Measurements from ENCODE around the gene CGN. TPM values are rescaled to one million over a fixed set of nuclear protein-coding genes. Genes with fewer than 3 reads are reported as not detected.
A peak's percentile ranks its signal among the peaks of the same experiment; 100 is the strongest.

Gene CGN, protein sequence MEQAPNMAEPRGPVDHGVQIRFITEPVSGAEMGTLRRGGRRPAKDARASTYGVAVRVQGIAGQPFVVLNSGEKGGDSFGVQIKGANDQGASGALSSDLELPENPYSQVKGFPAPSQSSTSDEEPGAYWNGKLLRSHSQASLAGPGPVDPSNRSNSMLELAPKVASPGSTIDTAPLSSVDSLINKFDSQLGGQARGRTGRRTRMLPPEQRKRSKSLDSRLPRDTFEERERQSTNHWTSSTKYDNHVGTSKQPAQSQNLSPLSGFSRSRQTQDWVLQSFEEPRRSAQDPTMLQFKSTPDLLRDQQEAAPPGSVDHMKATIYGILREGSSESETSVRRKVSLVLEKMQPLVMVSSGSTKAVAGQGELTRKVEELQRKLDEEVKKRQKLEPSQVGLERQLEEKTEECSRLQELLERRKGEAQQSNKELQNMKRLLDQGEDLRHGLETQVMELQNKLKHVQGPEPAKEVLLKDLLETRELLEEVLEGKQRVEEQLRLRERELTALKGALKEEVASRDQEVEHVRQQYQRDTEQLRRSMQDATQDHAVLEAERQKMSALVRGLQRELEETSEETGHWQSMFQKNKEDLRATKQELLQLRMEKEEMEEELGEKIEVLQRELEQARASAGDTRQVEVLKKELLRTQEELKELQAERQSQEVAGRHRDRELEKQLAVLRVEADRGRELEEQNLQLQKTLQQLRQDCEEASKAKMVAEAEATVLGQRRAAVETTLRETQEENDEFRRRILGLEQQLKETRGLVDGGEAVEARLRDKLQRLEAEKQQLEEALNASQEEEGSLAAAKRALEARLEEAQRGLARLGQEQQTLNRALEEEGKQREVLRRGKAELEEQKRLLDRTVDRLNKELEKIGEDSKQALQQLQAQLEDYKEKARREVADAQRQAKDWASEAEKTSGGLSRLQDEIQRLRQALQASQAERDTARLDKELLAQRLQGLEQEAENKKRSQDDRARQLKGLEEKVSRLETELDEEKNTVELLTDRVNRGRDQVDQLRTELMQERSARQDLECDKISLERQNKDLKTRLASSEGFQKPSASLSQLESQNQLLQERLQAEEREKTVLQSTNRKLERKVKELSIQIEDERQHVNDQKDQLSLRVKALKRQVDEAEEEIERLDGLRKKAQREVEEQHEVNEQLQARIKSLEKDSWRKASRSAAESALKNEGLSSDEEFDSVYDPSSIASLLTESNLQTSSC
- polyA plus RNA-seq (2013, experiment 1 of 2): 5.6 TPM
- 5.6 TPM for polyA plus RNA-seq (2013, experiment 2 of 2)

DNA sequence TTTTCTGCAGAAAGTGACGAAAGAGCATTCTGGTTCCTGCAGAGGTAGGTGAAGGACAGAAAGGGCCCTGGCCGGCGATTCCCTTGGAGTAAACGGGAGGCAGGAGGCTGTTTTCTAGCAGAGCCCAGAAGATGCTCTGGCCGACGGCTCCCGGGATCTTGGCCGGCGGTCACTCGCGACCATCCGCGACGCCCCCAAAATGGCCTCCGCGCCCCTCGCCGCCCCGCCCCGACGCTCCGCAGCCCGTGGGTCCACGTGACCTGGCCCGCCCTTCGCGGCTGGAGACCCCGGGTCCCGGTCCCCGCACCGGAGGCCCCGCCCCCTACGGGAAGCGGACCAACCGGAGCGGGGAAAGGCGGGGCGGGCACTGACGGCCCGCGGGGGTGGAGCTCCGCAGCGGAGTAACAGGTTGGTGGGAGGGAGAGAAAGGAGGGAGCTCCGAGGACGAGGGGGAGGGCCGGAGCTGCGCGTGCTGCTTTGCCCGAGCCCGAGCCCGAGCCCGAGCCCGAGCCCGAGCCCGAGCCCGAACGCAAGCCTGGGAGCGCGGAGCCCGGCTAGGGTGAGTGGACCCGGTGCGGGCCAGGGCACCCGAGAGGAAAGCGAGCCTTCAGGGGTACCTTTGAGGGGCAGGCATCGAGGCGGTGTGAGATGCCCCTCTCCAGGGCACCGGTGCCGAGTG is at the start of gene CGN:
Gene CGN, plus strand, starts transcription at position 431 of the 679 bp plus-strand sequence. CDS start 7,133 bp downstream, outside the sequence.
- Histone ChIP-seq H3K4ac (ENCODE audit: low read length) (no peak within 1 kb of the TSS), H2AK5ac (ENCODE audit: low read depth, low read length) (no peak within 1 kb of the TSS), H3K79me1 (ENCODE audit: low read depth, low read length) (peaks cover 2% of the 10 kb centered on the region), H2AFZ (ENCODE audit: low read length) (peak within 1 kb of the TSS; percentile 100), H3K23ac (ENCODE audit: low read depth, low read length, poor library complexity) (peak within 1 kb of the TSS; percentile 76), H4K91ac (ENCODE audit: low read depth, low read length, poor library complexity) (no peak within 1 kb of the TSS), H3K4me3 (ENCODE audit: low read length in 2 of 2) (peak within 1 kb of the TSS; percentile 80 to 89), H4K8ac (ENCODE audit: low read depth, low read length) (no peak within 1 kb of the TSS), H2BK120ac (ENCODE audit: low read depth, low read length) (no peak within 1 kb of the TSS), H3K4me2 (ENCODE audit: insufficient read depth, low read length, poor library complexity, severe bottlenecking) (peak within 1 kb of the TSS; percentile 98), H3K36me3 (replicated peaks in 1 of 2; ENCODE audit: control insufficient read depth in 2 of 2, insufficient read depth in 2 of 2, low read length in 2 of 2) (no peaks in the 10 kb centered on the region), H3K27ac (replicated peaks; ENCODE audit: low read length) (peak within 1 kb of the TSS; percentile 79), H3K27me3 (ENCODE audit: control insufficient read depth in 3 of 3, insufficient read depth in 3 of 3, low read depth in 1 of 3, low read length in 3 of 3) (peaks cover 0 to 24% (median 0%) of the 10 kb centered on the region in 3 experiments), H3K9ac (ENCODE audit: low read depth, low read length, poor library complexity) (peak within 1 kb of the TSS; percentile 78), H2BK5ac (ENCODE audit: low read length) (no peak within 1 kb of the TSS), H2BK15ac (ENCODE audit: low read length) (no peak within 1 kb of the TSS), H2BK12ac (ENCODE audit: low read length) (no peak within 1 kb of the TSS), H3K9me3 (replicated peaks in 1 of 2; ENCODE audit: control insufficient read depth in 2 of 2, insufficient read depth in 1 of 2, low read depth in 1 of 2, low read length in 2 of 2) (no peaks in the 10 kb centered on the region), H3K18ac (ENCODE audit: low read length) (peak within 1 kb of the TSS; percentile 95), H3K4me1 (ENCODE audit: control insufficient read depth in 2 of 2, insufficient read depth in 1 of 2, low read depth in 1 of 2, low read length in 2 of 2) (peaks cover 22 to 24% of the 10 kb centered on the region in 2 donors), H3K14ac (ENCODE audit: low read length) (no peak within 1 kb of the TSS)
- DNase-seq (ENCODE audit: low spot score): peak; percentile 96
- no CpG with 5 or more reads among the region's 68 CpGs for WGBS, 2 donors (ENCODE audit: extremely low coverage in 2 of 2, insufficient read length in 2 of 2, insufficient replicate concordance in 1 of 2)

GRCh38 chr1:151461694-151462093 is 49.5 kb upstream of the CGN start:
- Histone ChIP-seq H3K4me1 (ENCODE audit: control insufficient read depth in 2 of 2, insufficient read depth in 1 of 2, low read depth in 1 of 2, low read length in 2 of 2) (peaks cover 4 to 7% of the 10 kb centered on the region in 2 donors), H3K79me1 (ENCODE audit: low read depth, low read length) (no peaks in the 10 kb centered on the region), H3K4me3 (ENCODE audit: low read length in 2 of 2) (no peak overlapping the region), H4K8ac (ENCODE audit: low read depth, low read length) (no peak overlapping the region), H2BK15ac (ENCODE audit: low read length) (no peak overlapping the region), H2BK12ac (ENCODE audit: low read length) (no peak overlapping the region), H2AK5ac (ENCODE audit: low read depth, low read length) (no peak overlapping the region), H3K27ac (replicated peaks; ENCODE audit: low read length) (no peak overlapping the region), H3K18ac (ENCODE audit: low read length) (no peak overlapping the region), H3K9me3 (replicated peaks in 1 of 2; ENCODE audit: control insufficient read depth in 2 of 2, insufficient read depth in 1 of 2, low read depth in 1 of 2, low read length in 2 of 2) (no peaks in the 10 kb centered on the region), H2BK120ac (ENCODE audit: low read depth, low read length) (no peak overlapping the region), H3K4me2 (ENCODE audit: insufficient read depth, low read length, poor library complexity, severe bottlenecking) (no peak overlapping the region), H2BK5ac (ENCODE audit: low read length) (no peak overlapping the region), H2AFZ (ENCODE audit: low read length) (no peak overlapping the region), H3K9ac (ENCODE audit: low read depth, low read length, poor library complexity) (no peak overlapping the region), H3K23ac (ENCODE audit: low read depth, low read length, poor library complexity) (no peak overlapping the region), H3K14ac (ENCODE audit: low read length) (no peak overlapping the region), H3K36me3 (replicated peaks in 1 of 2; ENCODE audit: control insufficient read depth in 2 of 2, insufficient read depth in 2 of 2, low read length in 2 of 2) (peaks cover 0 to 5% of the 10 kb centered on the region in 2 donors), H3K27me3 (ENCODE audit: control insufficient read depth in 3 of 3, insufficient read depth in 3 of 3, low read depth in 1 of 3, low read length in 3 of 3) (peaks cover 0 to 4% (median 0%) of the 10 kb centered on the region in 3 experiments), H3K4ac (ENCODE audit: low read length) (no peak overlapping the region), H4K91ac (ENCODE audit: low read depth, low read length, poor library complexity) (no peak overlapping the region)
- DNase-seq (ENCODE audit: low spot score): no peak
- no CpG with 5 or more reads among the region's 5 CpGs for WGBS, 2 donors (ENCODE audit: extremely low coverage in 2 of 2, insufficient read length in 2 of 2, insufficient replicate concordance in 1 of 2)

DNA sequence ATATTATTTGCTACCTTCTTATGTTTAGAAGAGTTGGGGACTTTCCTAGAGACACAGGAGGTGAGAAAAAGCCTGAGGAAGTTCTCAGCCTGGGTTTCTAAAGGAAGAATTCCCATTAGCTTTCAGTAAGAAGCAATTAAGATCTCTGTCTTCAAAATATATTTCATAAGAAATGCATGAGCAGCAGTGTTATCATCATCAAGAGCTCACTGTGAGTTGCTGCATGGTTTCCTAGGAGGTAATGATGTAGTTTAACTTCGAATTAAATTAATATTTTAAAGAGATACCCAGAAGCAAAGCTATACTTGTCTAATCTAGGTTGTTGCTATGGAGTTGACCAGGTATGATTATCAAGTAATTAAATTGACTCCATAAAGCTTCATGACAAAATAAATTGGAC is 46.2 kb upstream of the CGN start:
- no peak overlapping the region for H2BK5ac ChIP-seq (ENCODE audit: low read length)
- no peak overlapping the region for H2AK5ac ChIP-seq (ENCODE audit: low read depth, low read length)
- no peak overlapping the region for H4K91ac ChIP-seq (ENCODE audit: low read depth, low read length, poor library complexity)
- no peaks in the 10 kb centered on the region for H3K9me3 ChIP-seq (replicated peaks in 1 of 2; ENCODE audit: control insufficient read depth in 2 of 2, insufficient read depth in 1 of 2, low read depth in 1 of 2, low read length in 2 of 2)
- H3K14ac ChIP-seq (ENCODE audit: low read length): no peak overlapping the region
- no peak overlapping the region for H3K18ac ChIP-seq (ENCODE audit: low read length)
- H3K23ac ChIP-seq (ENCODE audit: low read depth, low read length, poor library complexity): no peak overlapping the region
- H2BK120ac ChIP-seq (ENCODE audit: low read depth, low read length): no peak overlapping the region
- no peak overlapping the region for H3K4me2 ChIP-seq (ENCODE audit: insufficient read depth, low read length, poor library complexity, severe bottlenecking)
- no peak overlapping the region for H3K4me3 ChIP-seq (ENCODE audit: low read length in 2 of 2)
- H2BK15ac ChIP-seq (ENCODE audit: low read length): no peak overlapping the region
- WGBS, 2 donors (ENCODE audit: extremely low coverage in 2 of 2, insufficient read length in 2 of 2, insufficient replicate concordance in 1 of 2): no CpG with 5 or more reads among the region's 1 CpG
- no peak overlapping the region for H4K8ac ChIP-seq (ENCODE audit: low read depth, low read length)
- H3K79me1 ChIP-seq (ENCODE audit: low read depth, low read length): no peaks in the 10 kb centered on the region
- H2BK12ac ChIP-seq (ENCODE audit: low read length): no peak overlapping the region
- no peaks in the 10 kb centered on the region for H3K4me1 ChIP-seq (ENCODE audit: control insufficient read depth in 2 of 2, insufficient read depth in 1 of 2, low read depth in 1 of 2, low read length in 2 of 2)
- H3K4ac ChIP-seq (ENCODE audit: low read length): no peak overlapping the region
- H3K36me3 ChIP-seq (replicated peaks in 1 of 2; ENCODE audit: control insufficient read depth in 2 of 2, insufficient read depth in 2 of 2, low read length in 2 of 2): no peaks in the 10 kb centered on the region
- H3K27me3 ChIP-seq (ENCODE audit: control insufficient read depth in 3 of 3, insufficient read depth in 3 of 3, low read depth in 1 of 3, low read length in 3 of 3): peaks cover 0 to 4% (median 0%) of the 10 kb centered on the region in 3 experiments
- no peak overlapping the region for H3K27ac ChIP-seq (replicated peaks; ENCODE audit: low read length)
- H3K9ac ChIP-seq (ENCODE audit: low read depth, low read length, poor library complexity): no peak overlapping the region
- H2AFZ ChIP-seq (ENCODE audit: low read length): no peak overlapping the region
- DNase-seq (ENCODE audit: low spot score): no peak
